ENCODE measurements around the gene USP40.

- TF ChIP-seq CTCF (tag by site-specific recombination; IDR thresholded peaks at IDR 0.05) (no peak), ZNF624 (tag by site-specific recombination; IDR thresholded peaks at IDR 0.05) (no peak), ZNF600 (tag by site-specific recombination; IDR thresholded peaks at IDR 0.05) (no peak), ZNF837 (tag by site-specific recombination; IDR thresholded peaks at IDR 0.05) (no peak), ZNF274 (IDR thresholded peaks at IDR 0.05; ENCODE audit: low read length) (no peak), ZNF274 (tag by site-specific recombination; IDR thresholded peaks at IDR 0.05; ENCODE audit: borderline replicate concordance) (no peak), ZNF76 (tag by site-specific recombination; IDR thresholded peaks at IDR 0.05; ENCODE audit: borderline replicate concordance, low read depth) (no peak), REST (tag by site-specific recombination; IDR thresholded peaks at IDR 0.05) (no peak), ZNF138 (tag by site-specific recombination; IDR thresholded peaks at IDR 0.05; ENCODE audit: borderline replicate concordance) (no peak), YY1 (tag by site-specific recombination; IDR thresholded peaks at IDR 0.05) (no peak), ZSCAN23 (tag by site-specific recombination; IDR thresholded peaks at IDR 0.05) (no peak), GLI4 (tag by site-specific recombination; IDR thresholded peaks at IDR 0.05) (no peak), ZSCAN5A (tag by site-specific recombination; IDR thresholded peaks at IDR 0.05) (no peak)
Measured at GRCh38 chr2:233469261-233470010, 97.1 kb downstream of the USP40 start.

Data from HEK293 (cell line).